ENCODE data around the gene OBSL1. TPM values are rescaled to one million over a fixed set of nuclear protein-coding genes. Genes with fewer than 3 reads are reported as not detected.

Gene OBSL1
- total RNA-seq, 6 donors from 2014 or later = 38.2 to 303 (median 67.4) TPM

- Histone ChIP-seq H3K27ac (no peak overlapping the region), H3K4me3 (no peak overlapping the region), H3K9me3 (no peaks in the 10 kb centered on the region), H3K27me3 (no peaks in the 10 kb centered on the region), H3K36me3 (peaks cover 0 to 68% (median 46%) of the 10 kb centered on the region in 4 donors), H3K4me1 (no peaks in the 10 kb centered on the region)
- 90 to 91% methylated on average over 8 to 9 of the region's 11 CpGs for WGBS, 2 donors
- TF ChIP-seq EP300 (IDR thresholded peaks at IDR 0.05) = no peak
- TF ChIP-seq POLR2AphosphoS5 (IDR thresholded peaks at IDR 0.05) = no peak
- no peak for TF ChIP-seq POLR2A (IDR thresholded peaks at IDR 0.05)
- TF ChIP-seq CTCF (IDR thresholded peaks at IDR 0.05) = no peak
- DNase-seq (no peak), ATAC-seq (ENCODE audit: low FRiP score in 2 of 2) (no peak)
Measured at GRCh38 chr2:219613461-219614070, 42.2 kb upstream of the OBSL1 start.

GRCh38 chr2:219612577-219613286, 41.4 kb upstream of the OBSL1 start:
- Histone ChIP-seq H3K27ac (no peak overlapping the region), H3K4me3 (no peak overlapping the region), H3K27me3 (no peaks in the 10 kb centered on the region), H3K36me3 (peaks cover 0 to 76% (median 54%) of the 10 kb centered on the region in 4 donors), H3K9me3 (no peaks in the 10 kb centered on the region), H3K4me1 (no peaks in the 10 kb centered on the region)
- WGBS, 2 donors = 78 to 80% methylated on average over 13 to 14 of the region's 15 CpGs
- no peak for TF ChIP-seq EP300 (IDR thresholded peaks at IDR 0.05)
- TF ChIP-seq CTCF (IDR thresholded peaks at IDR 0.05) = no peak
- no peak for TF ChIP-seq POLR2AphosphoS5 (IDR thresholded peaks at IDR 0.05)
- no peak for TF ChIP-seq POLR2A (IDR thresholded peaks at IDR 0.05)
- DNase-seq (peak in 1 of 2 donors; percentile 48), ATAC-seq (ENCODE audit: low FRiP score in 2 of 2) (no peak)

GRCh38 chr2:219611866-219612576, 40.7 kb upstream of the OBSL1 start:
- Histone ChIP-seq H3K36me3 (peaks cover 0 to 84% (median 59%) of the 10 kb centered on the region in 4 donors), H3K4me1 (no peaks in the 10 kb centered on the region), H3K4me3 (no peak overlapping the region), H3K27me3 (no peaks in the 10 kb centered on the region), H3K27ac (no peak overlapping the region), H3K9me3 (no peaks in the 10 kb centered on the region)
- ATAC-seq (ENCODE audit: low FRiP score in 2 of 2) (no peak), DNase-seq (no peak)
- TF ChIP-seq EP300 (IDR thresholded peaks at IDR 0.05) (no peak), POLR2AphosphoS5 (IDR thresholded peaks at IDR 0.05) (no peak), POLR2A (IDR thresholded peaks at IDR 0.05) (no peak), CTCF (IDR thresholded peaks at IDR 0.05) (no peak)
- 80 to 83% methylated on average over 11 to 12 of the region's 12 CpGs for WGBS, 2 donors

- H3K36me3 ChIP-seq = peaks cover 0 to 87% (median 63%) of the 10 kb centered on the region in 4 donors
- ATAC-seq (ENCODE audit: low FRiP score in 2 of 2) = no peak
- H3K9me3 ChIP-seq = no peaks in the 10 kb centered on the region
- H3K27ac ChIP-seq = no peak overlapping the region
- H3K4me3 ChIP-seq = no peak overlapping the region
- 93% methylated on average over 9 of the region's 9 CpGs for WGBS, 2 donors
- no peaks in the 10 kb centered on the region for H3K4me1 ChIP-seq
- no peaks in the 10 kb centered on the region for H3K27me3 ChIP-seq
- DNase-seq = no peak
- no peak for TF ChIP-seq POLR2A (IDR thresholded peaks at IDR 0.05)
- no peak for TF ChIP-seq POLR2AphosphoS5 (IDR thresholded peaks at IDR 0.05)
- TF ChIP-seq EP300 (IDR thresholded peaks at IDR 0.05) = no peak
- no peak for TF ChIP-seq CTCF (IDR thresholded peaks at IDR 0.05)
Measured at GRCh38 chr2:219611306-219611705, 40.0 kb upstream of the OBSL1 start.

Data from upper lobe of left lung (tissue), 6 donors.